Measurements from ENCODE around the gene THSD7B.
"Not testable (repeated sequence)": the region's sequence is repeated elsewhere in the genome, so short reads cannot be mapped to it uniquely, and the experiment has no call there.

The THSD7B gene

DNA sequence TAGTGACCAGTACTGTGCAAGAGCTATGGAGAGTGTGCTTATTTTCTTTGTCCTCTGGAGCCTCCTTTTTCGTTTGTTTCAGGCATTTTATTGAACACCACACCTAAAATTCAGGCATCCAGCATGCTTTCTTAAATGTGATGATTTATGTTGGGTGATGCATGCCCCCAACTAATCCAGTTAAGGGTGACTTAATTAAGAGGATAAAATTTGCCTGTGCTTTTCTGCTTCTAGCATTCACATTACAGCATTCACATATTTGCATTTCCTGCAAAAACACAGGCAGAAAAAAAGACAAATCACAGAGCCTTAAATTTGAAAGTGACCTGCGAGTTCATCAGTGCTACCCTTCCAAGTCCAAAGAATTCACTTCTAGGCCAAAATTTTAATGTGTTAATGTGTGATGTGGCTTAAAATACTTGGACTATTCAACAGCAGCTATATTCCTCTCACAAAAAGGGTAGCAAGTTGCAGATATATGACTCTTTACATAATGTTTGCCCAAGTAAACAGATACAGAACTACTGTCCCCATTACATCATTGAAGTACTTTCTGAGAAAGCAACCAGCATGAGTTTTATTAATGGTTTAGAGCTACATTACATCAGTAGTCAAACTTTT, 286.5 kb downstream of the THSD7B start:
- no peak overlapping the region for H3K27ac ChIP-seq

DNA sequence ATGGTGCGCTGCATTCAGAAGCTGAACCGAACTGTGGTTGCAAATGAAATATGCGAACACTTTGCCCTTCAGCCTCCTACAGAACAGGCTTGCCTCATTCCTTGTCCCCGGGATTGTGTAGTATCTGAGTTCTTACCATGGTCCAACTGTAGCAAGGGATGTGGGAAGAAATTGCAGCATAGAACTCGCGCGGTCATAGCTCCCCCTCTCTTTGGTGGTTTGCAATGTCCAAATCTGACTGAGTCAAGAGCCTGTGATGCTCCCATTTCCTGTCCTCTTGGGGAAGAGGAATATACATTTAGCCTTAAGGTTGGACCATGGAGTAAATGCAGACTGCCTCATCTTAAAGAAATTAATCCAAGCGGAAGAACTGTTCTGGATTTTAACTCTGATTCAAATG, 291.4 kb downstream of the THSD7B start:
- no peak overlapping the region for H3K27ac ChIP-seq
- no peak for TF ChIP-seq ZFX (IDR thresholded peaks at IDR 0.05; ENCODE audit: borderline replicate concordance)
- TF ChIP-seq, protein P1, sequence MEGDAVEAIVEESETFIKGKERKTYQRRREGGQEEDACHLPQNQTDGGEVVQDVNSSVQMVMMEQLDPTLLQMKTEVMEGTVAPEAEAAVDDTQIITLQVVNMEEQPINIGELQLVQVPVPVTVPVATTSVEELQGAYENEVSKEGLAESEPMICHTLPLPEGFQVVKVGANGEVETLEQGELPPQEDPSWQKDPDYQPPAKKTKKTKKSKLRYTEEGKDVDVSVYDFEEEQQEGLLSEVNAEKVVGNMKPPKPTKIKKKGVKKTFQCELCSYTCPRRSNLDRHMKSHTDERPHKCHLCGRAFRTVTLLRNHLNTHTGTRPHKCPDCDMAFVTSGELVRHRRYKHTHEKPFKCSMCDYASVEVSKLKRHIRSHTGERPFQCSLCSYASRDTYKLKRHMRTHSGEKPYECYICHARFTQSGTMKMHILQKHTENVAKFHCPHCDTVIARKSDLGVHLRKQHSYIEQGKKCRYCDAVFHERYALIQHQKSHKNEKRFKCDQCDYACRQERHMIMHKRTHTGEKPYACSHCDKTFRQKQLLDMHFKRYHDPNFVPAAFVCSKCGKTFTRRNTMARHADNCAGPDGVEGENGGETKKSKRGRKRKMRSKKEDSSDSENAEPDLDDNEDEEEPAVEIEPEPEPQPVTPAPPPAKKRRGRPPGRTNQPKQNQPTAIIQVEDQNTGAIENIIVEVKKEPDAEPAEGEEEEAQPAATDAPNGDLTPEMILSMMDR (IDR thresholded peaks at IDR 0.05) = no peak

More for the DNA sequence above, 286.5 kb downstream of the THSD7B start:
- TF ChIP-seq, protein P1 (IDR thresholded peaks at IDR 0.05) = no peak
- TF ChIP-seq ZFX (IDR thresholded peaks at IDR 0.05; ENCODE audit: borderline replicate concordance) = no peak

- not testable (repeated sequence) for H3K27ac ChIP-seq
Observed at GRCh38 chr2:137076111-137076765, 310.9 kb downstream of the THSD7B start.

DNA sequence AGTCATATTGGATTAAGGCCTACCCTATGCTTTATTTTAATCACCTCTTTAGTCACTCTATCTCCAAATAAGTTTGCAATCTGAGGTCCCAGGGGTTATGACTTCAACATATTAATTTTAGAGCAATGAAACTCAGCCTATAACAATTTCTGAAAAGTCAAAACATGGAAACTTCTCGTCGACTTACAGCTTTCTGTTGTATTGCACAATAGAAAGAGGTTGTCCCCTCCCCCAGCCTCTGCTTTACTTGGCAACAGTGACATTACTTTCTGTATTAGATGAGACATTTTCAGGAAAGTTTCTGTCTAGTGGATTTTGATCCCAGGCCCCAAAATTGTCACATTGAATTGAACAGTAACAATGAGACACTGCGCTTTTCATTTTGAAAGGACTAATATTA, 326.4 kb downstream of the THSD7B start:
- TF ChIP-seq ZFX (IDR thresholded peaks at IDR 0.05; ENCODE audit: borderline replicate concordance) = no peak
- TF ChIP-seq, protein P1 (IDR thresholded peaks at IDR 0.05) = no peak
- H3K27ac ChIP-seq = no peak overlapping the region

GRCh38 chr2:137093116-137093515, 327.8 kb downstream of the THSD7B start:
- H3K27ac ChIP-seq = no peak overlapping the region
- TF ChIP-seq ZFX (IDR thresholded peaks at IDR 0.05; ENCODE audit: borderline replicate concordance) = no peak
- TF ChIP-seq, protein P1 (IDR thresholded peaks at IDR 0.05) = no peak

- TF ChIP-seq ZFX (IDR thresholded peaks at IDR 0.05; ENCODE audit: borderline replicate concordance) = no peak
- TF ChIP-seq, protein P1 (IDR thresholded peaks at IDR 0.05) = no peak
Observed at GRCh38 chr2:137096187-137096586, 330.8 kb downstream of the THSD7B start.

GRCh38 chr2:137096693-137097092, 331.3 kb downstream of the THSD7B start:
- H3K27ac ChIP-seq = no peak overlapping the region
- TF ChIP-seq, protein P1 (IDR thresholded peaks at IDR 0.05) = peak; percentile 22; the same call in 1 of the 2 replicates
- TF ChIP-seq ZFX (IDR thresholded peaks at IDR 0.05; ENCODE audit: borderline replicate concordance) = no peak

More at GRCh38 chr2:137096187-137096586, 330.8 kb downstream of the THSD7B start:
- H3K27ac ChIP-seq = no peak overlapping the region

DNA sequence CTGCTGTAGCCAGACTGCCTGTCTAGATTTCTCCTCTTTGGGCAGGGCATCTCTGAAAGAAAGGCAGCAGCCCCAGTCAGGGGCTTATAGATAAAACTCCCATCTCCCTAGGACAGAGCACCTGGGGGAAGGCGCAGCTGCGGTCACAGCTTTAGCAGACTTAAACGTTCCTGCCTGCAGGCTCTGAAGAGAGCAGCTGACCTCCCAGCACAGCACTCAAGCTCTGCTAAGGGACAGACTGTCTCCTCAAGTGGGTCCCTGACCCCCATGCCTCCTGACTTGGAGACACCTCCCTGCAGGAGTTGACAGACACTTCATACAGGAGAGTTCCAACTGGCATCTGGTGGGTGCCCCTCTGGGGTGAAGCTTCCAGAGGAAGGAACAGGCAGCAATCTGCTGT, 336.5 kb downstream of the THSD7B start:
- not testable (repeated sequence) for H3K27ac ChIP-seq
